Hematopoietic multipotent progenitor cell treated with erythropoietin and hydrocortisone succinate and interleukin-3 and kit ligand, for 17 days (in vitro differentiated cells): ENCODE data around the gene NOTUM.
"Not testable (repeated sequence)": the region's sequence is repeated elsewhere in the genome, so short reads cannot be mapped to it uniquely, and the experiment has no call there.

ENCODE experiments used
- DNase-seq: peaks from one replicate; pipeline ENCODE4 v3.0.0-alpha.2; 2015; ENCODE audit warnings: low spot score

Gene NOTUM

DNA sequence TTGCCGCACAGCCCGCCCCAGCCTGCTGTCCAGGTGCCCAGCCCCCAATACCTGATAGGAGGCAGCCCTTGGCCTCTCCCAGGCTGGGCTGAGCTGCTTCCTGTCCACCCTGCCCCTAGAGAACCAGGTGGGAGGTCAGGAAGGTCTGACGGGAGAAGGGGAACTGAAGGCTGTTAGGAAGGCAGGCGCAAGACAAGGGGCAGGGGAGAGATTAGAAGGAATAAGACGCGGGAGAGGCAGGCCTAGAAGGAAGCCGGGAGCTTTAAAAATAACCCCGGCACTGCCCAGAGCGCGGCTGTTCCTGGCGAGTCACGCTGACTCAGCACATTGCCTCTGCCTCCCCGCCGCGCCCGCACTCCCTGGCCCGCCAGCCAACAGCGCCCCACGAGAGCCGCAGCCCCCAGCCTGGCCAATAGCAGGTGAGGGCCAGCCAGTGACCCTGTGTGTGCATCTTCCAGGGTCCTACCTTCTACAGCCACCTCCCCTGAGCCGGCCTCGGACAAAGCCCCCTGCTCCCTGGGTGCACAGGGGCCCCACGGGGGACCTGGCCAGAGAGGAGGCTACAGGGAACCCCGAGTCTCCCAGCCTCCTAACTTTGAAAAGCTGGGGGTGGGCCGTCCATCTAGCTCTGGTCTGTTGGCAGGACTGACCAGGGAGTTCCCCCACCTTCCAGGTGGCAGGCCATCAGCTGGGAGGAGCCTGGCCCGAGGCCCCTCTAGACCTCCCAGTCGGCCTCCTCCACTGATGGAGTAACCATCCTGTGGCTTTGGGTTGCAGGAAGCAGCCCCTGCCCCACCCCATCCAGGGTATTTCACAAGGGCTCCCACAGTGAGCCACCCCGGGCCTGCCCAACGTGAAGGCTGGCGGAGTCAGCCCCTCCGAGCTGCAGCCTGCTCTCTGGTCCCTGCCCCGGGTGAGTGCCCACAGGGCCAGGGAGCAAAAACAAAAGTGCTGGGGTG, 37.4 kb downstream of the NOTUM start:
- peak; percentile 94 for DNase-seq

DNA sequence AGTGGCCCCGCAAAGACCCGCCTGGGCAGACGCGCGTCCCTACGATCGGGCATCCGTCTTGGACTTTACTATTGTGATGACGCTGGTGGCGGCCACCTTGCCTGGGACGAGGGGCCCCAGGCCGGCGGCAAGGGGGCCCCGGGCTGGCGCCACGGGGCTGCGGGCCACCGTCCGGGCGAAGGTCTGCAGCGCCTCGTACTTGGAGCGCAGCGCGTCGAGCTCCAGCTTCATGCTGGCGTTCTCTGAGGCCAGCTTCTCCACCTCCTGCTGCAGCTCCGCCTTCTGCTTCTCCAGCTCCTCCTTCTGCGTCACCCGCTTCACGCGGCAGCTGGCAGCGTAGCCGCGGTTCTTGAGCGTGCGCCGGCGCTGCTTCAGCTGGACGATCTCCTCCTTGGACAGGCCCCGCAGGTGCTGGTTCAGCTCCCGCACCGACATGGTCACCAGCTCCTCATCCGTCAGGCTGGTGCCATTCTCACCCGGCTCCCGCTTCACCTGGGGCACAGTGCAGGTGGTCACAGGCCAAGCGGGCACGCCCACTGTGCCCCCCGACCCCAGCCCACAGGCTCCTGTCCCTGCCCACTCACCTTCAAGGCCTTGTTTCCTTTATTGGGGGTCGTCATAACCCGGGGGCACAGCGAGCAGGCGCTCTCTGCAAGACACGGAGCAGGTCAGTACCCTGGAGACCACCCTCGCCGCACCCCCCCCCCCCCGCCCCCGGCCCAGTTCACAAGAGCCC, 38.3 kb downstream of the NOTUM start:
- peak; percentile 33 for DNase-seq

DNA sequence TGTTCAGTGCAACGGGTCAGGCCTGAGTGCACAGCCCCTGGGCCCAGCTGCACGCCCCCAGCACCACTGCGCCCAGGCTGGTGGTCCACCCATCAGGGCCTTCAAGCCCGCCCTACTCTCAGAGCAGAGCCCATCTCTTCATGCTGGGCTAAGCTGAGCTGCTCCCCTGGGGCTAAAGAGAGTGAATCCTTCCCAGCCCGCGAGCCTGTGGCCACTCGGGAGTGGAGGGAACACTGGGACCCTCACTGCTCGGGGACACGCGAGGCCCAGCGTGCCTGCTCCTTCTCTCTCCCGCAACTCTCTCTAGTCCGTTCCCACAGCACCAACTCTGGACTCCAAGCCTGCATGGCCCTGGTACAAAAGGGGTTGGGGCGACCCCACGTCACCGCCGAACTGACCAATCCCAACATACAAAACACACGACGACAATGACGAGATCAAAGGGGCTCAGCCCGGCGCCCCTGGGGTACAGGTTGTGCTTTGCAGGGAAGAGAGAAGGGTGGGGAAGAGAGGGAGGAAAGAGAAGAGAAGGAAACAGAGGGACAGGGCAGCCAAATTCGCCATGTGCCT, 38.9 kb downstream of the NOTUM start:
- no peak for DNase-seq

DNA sequence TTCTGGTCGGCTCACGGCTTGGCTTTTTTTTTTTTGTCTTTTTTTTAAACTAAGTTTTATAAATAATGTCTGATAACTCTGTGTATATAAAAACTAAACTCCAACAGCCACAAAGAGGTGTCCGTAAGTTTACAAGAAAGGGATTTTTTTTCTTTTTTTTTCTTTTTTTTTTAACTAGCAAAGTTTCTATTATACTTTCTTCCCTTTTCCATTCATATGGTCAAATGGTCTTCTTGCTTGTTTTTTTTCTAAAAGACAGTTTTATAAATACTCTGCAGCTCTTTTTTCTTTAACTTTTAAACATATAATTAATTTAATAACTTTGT, 39.5 kb downstream of the NOTUM start:
- no peak for DNase-seq

DNA sequence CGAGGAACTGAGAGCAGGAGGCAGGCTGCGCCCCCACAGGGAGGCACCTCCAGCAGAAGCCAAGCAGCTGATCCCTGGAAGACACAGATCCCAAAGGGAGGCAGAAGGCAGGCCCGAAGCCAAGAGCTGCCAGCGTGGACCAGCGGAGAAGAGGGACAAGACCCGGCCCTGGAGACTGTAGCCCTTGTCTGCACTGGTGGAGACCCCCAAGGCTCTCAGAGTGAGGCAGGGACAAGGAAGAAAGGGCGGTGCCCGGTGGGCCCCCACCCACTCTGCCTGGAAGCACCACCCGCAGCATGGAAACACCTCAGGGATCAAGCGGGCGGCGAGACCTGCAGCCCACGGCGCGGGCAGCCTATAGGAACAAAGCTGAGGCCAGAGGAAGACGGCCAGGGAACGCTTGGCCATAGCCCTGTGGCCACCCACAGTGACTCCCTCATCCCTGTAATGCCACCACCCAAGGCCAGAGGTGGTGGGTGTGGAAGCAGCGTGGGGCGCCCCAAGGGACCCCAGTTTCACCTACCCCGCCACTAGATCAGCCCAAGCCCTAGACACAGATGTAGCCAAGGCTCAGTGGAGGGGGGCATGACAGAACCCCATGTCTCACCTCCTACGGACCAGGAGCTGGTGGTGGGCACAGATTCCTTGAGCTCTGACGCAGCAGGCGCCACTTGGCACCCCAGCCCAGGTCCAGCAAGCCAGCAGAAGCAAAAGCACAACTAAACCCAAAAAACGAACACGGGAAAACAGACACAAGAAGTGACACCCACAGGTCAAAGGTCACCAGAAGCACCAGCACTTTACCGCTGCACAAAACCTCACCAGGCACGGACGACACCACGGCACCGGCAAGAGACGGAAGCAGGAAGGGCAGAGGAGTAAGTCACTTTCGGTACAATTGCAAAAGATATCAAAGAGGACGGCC, 40.1 kb downstream of the NOTUM start:
- no peak for DNase-seq

DNA sequence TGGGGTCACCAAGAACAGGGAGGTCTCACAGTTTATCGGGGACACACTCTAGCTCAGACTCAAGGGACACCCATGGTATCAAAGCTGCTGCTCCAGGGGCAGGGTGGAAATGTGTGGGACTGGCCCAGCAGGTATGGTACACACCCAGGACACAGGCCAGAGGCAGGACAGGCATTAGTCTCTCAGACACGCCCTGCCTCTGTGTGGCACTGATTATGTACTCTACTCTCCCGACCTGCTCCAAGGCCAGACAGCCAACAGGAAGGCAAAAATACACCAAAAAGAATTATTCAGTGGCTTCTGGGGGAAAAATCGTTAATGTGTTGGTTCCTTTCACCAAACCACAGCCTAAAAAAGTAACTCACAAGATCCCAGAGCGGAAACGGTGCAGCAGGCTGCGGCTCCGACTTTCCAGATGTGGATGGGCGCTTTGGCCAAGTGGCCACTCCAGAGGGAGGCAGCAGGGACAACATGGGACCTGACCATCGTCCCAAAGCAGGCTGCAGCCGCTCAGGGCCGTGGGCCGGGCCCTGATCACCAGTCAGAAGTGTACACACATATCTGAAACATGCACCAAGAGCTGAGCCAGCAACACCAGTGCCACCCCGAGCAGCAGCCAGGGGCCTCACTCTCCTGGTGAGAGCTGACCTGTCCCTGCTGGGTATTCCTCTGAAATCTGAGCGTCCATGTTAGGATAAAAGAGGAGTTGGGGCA, 42.0 kb downstream of the NOTUM start:
- DNase-seq = peak; percentile 77

DNA sequence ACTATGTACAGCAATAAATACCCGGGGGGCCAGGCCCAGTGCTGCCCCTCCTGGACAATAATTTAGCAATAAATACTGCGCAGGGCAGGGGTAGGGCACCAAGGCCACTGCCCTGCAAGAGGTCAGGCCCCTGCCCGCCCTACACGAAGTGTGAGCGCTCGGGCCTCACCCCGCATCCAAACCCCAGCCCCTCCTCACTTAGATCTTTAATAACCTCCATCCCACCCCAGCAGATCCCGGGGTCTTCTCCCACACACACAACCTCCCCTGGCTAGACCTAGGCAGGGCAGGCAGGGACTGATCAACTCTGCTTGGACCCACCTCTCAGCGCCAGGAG, 42.7 kb downstream of the NOTUM start:
- not testable (repeated sequence) for DNase-seq

DNA sequence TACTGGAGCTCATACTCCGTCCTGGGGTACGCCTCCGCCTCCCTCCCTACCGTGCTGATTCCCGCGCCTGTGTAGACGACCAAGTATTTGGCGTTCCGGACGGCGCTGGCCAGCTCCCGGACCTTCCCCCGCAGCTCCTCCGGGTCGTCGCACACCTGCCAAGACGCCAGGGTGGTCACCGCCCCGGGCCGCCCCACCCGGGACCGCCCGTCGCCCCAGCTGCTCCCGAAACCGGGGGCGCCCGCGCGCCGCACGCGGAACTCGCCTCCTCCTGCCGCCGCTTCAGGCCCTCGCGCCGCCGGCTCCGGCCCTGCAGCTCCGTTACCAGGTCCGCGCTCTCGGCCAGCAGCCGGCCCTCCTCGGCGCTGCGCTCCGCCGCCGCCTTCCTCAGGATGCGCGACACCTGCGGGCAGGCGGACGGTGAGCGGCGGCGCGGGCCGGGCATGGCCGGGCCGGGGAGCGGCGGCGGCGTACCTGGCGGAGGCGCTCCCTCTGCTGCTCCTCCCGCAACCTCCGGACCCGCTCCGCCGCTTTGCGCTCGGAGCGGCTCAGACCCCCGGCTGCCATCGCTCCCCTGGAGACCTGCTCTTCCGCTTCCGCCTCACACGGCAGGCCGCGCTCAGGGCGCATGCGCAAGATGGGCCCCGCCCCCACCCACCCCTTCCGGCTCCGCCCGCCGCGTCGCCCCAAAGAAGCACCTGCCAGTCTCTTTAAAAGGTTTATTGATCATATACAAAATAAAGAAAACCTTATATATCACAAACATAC, 43.2 kb downstream of the NOTUM start, which contains the start of gene SIRT7:
Gene SIRT7, minus strand, starts transcription at position 612 of the 768 bp plus-strand sequence. Its CDS starts 45 bp downstream, at position 567.
- DNase-seq = peak; percentile 92

DNA sequence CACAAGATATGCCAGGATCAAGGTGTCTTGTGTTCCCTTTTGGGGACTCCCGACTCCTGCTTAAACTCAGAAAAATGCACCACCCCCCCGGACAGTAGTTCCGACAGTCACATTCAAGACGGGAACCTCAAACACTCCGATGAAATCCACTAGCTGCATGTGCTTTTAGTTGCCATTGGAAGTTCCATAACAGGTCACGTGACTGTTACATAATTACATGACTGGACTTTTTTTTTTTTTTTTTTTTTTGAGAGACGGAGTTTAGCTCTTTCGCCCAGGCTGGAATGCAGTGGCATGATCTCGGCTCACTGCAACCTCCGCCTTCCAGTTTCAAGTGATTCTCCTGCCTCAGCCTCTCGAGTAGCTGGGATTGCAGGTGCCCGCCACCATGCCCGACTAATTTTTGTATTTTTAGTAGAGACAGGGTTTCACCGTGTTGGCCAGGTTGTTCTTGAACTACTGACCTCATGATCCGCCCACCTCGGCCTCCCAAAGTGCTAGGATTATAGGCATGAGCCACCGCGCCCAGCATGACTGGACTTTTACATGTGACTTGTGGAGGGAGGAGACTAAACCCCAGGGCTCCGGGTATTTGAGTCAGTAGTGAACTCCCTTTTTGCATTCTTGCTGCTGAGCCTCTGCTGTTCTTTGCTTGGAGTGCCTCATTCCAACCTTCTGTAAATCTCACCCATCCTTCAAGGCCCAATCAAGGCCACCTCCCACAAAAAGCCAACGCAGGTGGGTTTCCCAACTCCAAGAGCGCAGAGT, 44.6 kb downstream of the NOTUM start:
- peak; percentile 66 for DNase-seq

DNA sequence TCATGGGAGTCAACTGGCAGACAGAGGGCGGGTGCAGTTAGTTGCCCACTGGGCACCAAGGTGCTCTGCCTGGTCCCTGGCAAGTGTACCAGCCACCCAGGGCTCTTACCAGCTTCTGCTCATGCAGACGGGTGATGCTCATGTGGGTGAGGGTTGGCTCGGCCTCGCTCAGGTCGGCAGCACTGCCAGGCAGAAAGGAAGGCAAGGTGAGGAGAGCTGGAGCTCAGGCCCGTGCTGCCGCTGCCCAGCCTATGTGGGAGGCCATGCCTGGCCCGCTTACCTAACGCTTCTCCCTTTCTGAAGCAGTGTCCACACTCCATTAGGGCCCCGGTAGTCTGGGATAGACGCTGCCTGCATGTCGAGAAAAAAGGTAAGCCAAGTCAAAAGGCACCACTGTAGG, 45.7 kb downstream of the NOTUM start:
- no peak for DNase-seq

DNA sequence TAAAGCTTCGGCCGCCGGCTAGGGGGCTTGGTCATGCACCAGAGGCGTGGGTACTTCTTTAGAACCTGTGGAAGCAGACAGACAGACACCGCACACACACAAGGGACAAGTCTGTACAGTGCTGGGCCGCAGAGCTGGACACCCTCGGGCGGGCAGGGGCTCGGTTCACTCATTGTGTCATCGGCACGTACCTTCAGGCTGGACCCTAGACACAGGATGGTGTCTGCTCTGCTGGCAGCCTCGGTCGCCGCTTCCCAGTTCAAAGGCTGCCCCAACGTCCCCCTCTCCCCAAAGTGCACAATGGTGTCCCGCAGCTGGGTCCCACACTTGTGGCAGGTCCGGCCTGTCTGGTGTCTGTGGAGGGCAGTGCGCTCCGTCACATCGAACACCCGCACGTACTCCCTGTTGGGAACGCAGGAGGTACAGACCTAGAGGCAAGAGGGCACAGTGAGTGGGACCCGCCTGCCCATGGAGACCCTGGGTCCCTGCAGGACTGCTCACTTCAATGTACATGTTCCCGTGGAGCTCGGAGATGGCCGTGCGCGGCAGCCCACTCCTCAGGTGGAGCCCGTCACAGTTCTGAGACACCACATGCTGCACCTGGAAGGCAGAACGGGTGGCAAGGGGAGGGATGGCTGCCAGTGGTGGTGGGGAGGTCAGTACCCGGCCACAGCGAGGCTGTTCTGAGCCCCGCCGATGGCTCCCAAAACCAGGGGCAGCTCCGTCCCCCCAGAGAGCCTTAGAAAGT, 46.7 kb downstream of the NOTUM start:
- DNase-seq = no peak

DNA sequence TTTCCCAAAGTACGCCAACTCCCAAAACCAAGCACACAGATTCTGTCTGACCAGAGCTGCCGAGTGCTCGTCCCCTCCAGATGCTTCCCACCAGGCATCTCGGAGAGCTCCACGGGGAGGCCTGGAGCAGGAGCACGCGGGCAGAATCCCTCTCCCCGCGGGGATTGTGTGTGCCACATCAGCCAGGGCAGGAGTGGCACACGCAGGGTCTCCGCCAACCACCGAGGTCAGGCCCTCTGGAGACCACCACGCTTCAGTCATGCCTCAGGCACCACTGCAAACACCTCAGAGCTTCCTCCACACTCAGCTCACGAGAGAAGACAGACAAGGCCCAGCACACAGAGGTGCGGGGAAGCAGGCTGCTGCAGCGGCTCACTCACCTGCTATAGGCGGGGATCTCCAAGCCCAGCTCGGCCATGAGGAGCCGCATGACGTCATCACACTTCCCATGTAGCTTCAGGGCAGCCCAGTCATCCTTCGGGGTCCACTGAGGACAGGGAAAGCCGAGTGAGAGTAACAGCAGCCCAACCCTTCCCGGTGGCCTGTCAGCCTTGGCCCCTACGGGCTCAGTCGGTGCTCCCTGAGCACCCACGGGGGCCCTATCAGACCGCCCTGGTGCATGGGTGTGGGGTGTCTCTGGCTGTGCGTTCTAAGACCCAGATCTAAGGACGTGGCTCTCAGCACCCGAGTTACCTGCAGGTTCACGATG, 47.4 kb downstream of the NOTUM start:
- DNase-seq = no peak

DNA sequence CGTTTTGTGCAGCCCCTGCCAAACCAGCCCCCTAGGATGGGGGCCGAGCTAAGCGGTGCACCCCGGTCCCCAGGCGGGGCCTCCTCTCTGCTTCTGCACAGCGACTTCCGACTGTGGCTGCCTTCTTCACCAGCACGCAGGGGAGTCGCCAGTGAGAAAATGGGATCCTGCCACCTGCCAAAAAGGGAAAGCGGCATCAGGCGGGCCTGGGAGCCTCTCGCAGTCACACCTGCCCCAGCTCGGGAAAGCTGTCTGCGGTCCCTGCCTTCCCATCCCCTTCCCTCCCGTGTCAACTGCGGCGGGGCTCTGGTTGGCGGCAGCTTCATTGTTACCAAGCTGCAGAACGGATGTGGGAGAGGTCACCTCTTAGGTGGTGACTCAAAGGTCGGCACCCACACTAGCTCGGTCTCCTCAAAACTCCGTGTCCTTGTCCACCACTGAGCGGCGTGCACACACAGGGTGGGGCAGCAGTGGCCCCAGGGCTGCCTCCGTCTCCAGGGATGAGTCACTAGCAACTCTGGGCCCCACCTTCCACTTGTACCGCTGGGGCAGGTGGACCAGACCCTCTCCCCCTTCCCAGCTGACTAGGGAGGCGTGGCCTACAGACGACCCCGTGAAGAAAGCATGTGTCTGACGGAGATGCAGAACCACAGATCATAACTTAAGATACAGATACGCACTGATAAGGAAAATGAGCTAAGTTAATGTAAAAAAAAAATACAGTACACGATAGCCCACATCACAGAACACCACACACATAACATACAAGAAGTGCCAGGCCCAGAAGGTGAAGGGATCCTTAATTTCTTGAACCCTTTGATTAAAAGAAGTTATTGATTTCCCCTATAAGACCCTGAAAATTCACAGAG, 48.3 kb downstream of the NOTUM start:
- DNase-seq = peak; percentile 41

DNA sequence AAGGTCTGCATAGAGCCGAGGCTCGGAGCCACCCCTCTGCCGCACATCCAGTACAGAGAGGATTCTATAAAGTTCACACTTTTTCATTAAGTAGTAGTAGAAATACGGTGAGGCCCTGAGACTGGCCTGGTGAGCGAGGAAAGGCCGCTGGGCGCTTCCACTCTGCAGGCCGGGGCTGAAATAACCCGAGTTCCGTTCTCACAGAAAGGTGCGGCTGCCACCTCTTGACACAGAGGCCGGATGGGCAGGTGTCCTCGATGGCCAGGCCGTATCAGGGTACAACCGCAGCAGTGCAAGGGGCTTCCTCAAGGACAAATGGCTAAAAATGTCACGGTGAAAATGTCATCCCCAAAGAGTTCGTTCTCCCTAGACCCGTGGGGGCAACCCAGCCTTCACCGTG, 49.0 kb downstream of the NOTUM start:
- DNase-seq = no peak

DNA sequence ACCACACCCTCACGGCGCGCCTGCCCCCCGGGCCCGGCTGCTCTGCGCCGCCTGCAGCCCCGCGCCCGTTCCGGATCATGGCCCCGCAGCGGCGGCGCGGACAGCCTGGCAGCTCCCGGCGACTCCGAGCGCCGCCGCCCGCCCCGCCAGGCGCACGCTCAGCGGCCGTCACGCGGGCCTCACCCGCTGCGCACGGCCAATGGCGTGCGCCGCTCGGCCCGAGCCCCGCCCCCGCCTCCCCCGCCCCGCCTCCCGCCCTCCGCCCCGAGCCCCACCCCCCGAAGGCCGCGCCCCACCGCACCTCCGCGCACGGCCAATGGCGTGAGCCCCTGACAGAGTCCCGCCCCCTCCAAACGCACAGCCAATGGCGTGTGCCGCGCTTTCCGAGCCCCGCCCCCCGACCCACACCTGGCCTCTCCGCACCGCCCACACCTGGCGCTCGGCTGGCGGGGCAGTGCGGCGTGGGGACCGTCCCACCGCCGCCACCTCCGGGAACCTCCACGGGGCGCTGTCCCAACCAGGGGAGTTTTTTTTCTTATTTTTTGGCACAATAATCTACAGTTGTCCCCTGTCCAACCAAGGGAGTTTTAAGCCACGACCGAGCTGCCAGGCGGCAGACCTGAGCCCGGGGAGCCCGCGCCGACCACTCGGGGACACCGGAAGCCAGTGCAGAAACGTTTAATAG, 49.6 kb downstream of the NOTUM start, which contains the start of gene PCYT2:
Gene PCYT2, minus strand, starts transcription at position 123 of the 685 bp plus-strand sequence. Its CDS starts 44 bp downstream, at position 79.
- peak; percentile 93 for DNase-seq

DNA sequence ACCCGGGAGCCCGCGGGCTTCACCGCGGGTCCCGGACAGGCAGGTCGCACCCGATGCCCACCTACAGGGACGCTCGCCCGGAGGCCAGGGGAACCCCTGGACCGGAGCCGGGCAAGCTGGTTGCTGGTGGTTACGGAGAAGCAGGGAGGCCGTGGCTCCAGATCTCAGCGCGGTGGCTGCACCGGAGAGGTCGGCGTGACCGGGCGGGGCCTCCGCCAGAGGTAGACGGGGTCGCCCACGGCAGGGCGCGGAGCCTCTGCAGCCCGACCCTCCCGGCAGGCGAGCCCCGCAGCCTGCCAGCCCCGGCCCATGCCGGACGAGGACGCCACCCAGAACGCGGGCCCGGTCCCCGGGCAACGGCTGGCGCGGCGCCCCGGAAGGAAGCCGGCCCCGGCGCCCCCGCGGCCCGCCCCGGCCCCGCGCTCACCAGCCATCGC, 50.1 kb downstream of the NOTUM start:
- peak; percentile 23 for DNase-seq
